GM21737 (cell line): ENCODE results near the gene TDRD3.
A peak's percentile ranks its signal among the peaks of the same experiment; 100 is the strongest.
"Not testable (repeated sequence)": the region's sequence is repeated elsewhere in the genome, so short reads cannot be mapped to it uniquely, and the experiment has no call there.

Experiments
- ATAC-seq: cut with Tn5 transposase; IDR thresholded peaks from one replicate; pipeline ENCODE4 v1.9.1; 2021; ENCODE audit warnings: mild to moderate bottlenecking, moderate library complexity; ENCODE audit not compliant: unreplicated experiment

Gene TDRD3

DNA sequence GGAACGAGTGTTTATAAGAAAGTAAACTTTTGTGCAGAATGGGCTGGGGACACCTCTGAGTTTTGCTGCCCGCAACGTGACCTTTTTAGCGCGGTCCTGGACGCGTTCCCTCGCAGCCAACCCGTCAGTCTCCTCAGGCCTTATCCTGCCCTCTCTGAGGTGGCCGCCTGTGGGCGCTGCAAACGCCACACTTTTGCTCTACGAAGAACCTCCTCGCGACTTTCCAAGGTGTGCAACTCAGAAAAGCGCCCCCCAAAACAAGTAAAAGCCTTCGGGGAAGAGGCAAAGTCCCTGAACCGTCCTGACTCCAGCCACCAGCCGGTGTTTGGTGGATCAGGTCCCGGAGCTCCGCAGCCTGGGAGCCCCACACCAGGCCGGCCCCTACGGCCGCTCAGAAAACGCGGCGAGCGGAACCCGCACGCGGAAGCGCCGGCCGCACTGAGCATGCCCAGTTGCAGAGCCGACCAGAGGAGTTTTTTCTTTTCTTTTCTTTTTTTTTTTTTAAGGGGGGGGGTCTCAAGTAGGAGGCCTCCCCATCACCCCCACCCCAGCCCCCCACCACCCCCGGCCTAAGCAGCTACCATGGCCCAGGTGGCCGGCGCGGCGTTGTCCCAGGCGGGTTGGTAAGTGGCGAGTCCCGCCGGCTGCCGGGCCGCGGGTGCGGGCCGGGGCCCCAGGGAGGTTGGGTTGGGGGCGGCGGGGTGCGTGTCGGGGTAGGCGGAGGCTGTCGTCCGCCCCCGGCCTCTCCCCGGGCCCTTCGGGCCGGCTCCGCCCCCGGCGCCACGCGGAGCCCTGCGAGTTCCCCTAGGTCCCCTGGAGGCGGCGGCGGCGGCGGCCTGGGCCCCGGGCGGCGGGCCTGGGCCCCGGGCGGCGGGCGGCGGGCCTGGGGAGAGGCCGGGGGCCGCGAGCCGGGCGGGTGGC lies at the start of gene TDRD3:
TDRD3 (plus strand) TSS at position 438 of the 921 bp plus-strand sequence; CDS start at position 583, 145 bp downstream.
- peak; percentile 57 for ATAC-seq

DNA sequence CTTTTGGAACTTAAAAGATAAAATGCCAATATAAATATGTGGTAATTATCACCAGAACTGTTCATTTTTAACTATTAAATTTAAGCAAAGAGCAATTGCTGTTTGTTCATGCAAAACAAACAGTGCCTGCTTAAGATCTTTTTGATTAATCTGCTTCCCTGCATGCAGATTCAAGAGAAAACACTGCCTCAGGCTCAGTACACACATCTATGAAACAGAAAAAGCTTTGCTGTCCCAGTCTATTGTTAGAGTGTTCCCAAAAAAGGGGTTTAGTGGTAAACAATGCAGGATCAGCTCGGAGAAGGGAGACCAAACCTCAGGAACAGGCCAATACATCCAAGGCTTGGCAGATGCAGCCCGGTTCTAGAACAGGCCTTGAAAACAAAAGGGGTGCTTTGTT lies 49.3 kb upstream of the TDRD3 start:
- no peak for ATAC-seq

DNA sequence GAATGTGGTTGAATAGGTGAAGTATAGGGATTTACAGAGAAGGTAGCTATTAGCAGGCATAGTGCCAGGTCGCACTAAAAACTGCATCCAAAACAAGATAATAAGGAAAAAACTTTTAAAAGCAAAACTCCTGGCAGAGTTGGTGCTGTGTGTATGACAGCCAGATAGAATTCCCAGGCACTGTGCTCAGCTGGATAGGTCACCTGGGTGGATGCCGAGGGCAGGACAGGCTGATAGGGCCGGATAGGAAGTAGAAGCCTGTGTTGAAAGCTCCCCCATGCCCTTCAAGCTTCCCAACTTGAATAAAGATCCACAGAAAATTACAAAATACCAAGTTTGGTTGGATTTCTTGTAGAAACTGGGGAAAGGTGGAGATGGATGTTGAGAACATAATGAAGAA lies 48.9 kb upstream of the TDRD3 start:
- no peak for ATAC-seq

DNA sequence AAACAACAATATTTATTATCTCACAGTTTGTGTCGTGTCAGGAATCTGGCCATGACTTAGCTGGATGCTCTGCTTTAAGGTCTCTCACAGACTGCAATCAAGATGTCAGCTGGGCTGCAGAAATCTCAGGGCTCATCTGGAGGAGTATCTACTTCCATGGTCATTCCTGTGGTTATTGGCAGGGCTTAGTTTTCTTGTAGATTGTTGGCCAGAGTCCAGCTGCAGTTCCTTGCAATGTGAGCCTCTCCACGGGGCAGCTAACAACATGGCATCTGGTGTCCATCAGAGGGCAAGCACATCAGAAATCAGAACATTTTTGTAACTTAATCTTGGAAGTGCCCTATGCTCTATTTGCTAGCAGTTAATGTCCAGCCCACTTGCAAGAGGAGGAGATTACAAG lies 45.7 kb upstream of the TDRD3 start:
- no peak for ATAC-seq

DNA sequence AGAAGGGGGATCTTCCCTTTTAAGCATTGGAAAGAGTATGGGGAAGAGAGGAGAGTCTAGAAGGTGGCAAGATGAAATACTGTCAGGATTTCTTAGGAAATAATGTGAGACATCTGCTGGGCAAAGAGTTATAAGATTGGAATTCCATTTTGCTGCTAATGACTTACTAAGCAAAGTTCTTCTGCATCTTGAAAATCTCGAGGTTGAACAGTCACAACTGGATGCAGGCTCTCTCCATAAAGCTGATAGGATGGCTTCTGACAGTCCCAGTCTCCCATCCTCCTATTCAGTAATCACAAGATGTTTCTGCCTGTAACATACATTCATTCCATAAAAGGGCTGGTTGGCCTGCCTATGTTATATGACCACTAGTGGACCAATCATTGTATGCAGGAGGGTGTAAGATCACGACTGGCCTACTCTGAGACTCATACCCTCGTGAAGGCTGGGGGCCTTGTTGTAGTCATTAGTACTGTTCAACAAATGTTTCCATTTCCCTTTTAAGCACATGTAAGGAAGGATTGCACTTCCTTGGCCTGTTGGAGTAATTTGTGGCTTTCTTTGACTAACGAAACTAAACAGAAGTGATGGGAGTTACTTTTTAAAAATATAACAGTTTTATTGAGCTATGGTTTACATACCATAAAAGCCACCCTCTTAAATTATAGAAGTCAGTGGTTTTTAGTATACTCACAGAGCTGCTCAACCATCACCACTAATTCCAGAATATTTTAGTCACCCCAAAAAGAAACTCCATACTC lies 45.0 kb upstream of the TDRD3 start:
- no peak for ATAC-seq

DNA sequence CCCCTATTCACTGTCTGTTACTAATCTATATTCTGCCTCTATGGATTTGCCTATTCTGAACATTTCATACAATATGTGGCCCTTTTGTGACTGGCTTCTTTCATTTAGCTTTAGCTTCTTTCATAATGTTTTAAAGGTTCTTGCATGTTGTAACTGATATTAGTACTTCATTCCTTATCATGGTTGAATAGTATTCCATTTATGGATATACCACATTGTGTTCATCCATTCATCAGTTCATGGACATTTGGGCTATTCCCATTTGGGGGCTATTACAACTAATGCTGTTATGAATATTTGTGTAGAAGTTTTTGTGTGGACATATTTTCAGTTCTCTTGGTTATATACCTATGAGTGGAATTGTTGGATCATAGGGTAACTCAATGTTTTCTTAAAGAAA lies 44.4 kb upstream of the TDRD3 start:
- ATAC-seq: no peak

DNA sequence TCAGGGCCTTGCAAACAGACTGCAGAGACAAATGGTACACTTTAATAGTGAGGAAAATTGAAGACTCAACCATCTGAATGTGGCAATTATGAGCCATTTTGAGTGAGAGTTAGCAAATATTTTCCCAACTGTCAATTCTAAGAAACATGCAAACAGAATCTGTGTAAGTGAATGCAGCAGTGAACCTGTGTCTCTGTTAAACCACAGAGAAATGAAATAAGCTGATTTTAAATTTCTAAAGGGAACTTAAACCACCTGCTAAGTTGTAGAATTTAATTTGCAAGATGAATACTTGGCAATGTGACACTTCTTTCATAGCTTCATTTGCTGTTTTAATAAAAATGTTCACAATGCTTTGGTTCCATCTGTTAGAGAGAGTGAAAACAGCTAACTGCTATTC lies 42.0 kb upstream of the TDRD3 start:
- ATAC-seq: no peak

DNA sequence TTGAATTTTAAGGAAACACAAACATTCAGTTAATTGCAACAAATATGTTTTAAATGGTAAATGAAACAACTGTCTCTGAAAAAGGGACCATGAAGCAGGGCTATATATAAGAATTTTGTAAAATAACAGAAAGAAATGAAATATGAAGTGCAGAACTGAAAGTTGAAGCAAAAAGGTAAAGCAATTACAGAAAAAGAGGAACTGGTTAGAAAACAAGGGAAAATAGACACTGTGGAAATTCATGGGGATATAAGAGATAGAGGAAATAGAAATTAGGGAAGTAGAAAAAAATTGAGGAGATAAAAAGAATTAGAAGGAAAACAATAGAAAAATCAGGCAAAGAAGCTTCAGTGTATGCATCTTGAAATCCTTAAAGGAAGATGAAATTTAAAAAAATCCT lies 40.0 kb upstream of the TDRD3 start:
- no peak for ATAC-seq

DNA sequence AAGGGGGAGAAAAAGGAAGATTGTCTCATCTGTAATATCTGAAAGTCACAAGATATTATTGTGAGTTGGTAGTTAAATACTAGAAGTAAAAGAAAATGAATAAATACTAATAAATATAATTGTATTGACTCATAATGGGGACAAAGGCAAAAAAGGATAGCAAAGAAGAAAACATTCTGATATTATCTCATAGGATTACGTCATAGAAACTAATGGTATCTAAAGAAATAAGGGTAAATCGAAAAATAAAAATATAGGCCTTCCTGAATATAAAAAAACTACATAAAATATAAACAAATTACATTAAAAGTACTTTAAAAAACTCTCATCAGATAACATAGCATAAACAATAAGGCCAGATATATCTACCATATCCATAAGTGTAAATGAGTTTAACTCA lies 38.6 kb upstream of the TDRD3 start:
- no peak for ATAC-seq

DNA sequence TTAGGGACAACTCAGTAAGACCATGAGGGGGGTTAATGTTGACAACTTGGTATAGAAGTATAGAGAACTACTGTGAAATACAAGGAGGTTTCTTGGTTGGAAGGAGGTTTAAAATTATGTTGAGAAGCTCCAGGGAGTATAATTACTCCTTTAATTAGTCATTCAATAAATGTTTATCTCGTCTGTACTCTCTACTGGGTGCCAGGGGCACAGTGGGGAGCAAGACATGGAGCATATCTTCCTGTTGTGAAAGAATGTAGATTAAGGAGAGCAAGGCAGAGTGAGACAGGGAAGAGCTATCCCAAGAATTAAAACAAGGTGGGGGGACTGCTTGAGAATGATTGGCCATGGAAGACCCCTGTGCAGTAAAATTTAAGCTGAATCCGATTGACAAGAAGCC lies 33.7 kb upstream of the TDRD3 start:
- no peak for ATAC-seq

DNA sequence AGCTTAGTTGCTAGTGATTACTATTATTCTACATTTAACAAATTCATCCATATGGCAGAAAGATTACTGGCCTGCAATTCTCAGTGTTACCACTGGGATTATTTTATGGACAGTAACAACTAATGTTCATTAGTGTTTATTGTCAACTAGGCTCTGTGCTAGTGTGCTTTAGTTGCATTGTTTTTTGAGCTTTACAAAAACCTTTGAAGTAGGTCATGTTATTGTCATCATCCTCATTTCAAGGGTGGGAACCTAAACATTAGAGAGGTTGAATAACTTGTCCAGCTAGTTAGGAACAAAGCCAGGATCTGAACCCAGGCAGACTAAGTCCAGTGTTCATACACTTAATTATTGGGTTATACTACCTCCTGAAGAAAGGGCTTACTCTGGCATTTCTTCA lies 27.8 kb upstream of the TDRD3 start:
- peak; percentile 57 for ATAC-seq

DNA sequence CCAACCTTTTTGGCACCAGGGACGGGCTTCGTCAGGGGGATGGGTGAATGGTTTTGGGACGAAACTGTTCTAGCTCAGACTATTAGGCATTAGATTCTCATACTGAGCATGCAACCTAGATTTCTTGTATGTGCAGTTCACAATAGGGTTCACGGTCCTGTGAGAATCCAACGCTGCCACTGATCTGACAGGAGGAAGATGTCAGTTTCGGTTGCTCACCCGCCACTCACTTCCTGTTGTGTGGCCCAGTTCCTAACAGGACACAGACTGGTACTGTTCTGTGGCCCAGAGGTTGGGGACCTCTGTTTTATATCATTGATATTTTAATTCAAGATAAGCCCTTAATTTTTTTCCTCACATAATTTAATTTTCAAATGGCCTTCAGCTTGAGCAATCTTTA lies 26.7 kb upstream of the TDRD3 start:
- no peak for ATAC-seq

DNA sequence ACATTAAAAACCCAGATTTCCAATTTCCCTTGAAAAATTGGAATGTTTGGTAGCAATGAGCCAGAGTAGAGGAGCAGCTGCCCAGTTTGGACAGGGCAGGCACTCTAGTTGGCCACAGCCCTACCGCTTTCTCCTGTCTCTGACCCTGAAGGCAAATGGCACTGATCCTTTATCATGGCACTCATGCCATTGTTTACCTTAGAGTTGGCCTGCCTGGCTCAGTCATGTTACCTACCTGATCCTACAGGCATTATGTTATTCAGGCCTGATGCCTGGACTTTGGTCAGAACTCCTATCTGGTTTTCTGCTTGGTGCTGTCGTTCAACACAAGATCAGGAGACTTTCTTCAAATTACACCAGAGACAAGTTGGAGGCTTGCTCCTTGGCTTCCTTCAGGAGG lies 24.9 kb upstream of the TDRD3 start:
- no peak for ATAC-seq

DNA sequence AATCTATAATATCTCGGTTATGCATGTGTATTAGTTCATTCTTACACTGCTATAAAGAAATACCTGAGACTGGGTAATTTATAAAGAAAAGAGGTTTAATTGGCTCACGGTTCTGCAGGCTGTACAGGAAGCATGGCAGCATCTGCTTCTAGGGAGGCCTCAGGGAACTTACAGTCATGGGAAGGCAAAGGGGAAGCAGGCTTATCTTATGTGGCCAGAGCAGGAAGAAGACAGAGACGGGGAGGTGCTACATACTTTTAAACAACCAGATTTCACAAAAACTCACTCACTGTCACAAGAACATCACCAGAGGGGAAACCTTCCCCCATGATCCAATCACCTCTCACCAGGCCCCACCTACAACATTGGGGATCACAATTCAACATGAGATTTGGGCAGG lies 17.7 kb upstream of the TDRD3 start:
- ATAC-seq: not testable (repeated sequence)

DNA sequence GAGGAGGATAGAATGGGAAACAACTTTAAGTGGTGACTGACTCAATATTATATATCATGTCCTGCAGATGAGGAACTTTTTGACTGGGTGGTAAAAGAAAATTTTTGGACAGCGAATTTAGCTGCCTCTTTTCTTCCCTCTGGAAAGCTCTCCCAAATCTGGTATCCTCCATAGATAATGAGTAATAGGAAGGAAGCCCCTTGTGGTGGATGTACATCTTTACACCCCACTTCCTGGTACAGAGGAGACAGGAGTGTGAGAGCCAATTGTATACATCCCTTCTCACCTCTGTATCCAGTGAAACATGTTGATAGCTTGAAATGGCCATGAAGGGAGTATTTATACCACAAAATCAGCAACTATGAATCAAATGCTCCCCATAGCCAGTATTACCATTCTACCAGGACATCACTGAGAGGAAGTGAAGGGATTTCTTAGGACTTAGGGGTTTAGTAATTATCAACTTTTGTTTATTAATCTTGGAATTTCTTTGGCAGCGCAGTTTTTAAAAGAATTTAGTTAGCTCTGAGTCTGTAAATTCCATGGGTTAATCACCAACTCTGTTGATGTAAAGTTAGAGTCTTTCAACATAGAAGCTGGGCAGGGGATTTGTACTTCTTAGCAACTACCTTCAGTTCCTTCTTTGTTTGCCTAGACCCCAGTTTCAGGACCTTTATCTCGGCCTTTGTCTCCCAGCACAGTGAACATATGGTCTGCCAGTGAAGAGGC lies 17.0 kb upstream of the TDRD3 start:
- no peak for ATAC-seq

DNA sequence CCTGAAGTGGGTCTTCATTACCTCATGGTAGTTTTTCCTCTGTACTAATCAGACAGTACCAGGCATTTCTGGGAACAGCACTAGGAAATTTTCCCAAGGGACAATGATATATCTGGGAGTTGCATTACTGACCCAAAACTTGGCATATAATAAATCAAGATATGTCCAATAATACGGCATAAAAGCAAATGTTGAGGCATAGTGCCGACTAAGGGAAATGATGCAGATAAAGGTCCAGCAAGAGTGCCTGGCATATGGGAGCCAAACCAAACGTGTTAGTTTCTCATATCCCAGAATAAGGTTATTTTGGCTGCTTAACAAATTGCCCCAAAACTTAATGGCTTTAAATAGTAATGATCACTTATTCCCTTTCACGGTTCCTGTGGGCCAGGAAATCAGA lies 12.1 kb upstream of the TDRD3 start:
- ATAC-seq: no peak

DNA sequence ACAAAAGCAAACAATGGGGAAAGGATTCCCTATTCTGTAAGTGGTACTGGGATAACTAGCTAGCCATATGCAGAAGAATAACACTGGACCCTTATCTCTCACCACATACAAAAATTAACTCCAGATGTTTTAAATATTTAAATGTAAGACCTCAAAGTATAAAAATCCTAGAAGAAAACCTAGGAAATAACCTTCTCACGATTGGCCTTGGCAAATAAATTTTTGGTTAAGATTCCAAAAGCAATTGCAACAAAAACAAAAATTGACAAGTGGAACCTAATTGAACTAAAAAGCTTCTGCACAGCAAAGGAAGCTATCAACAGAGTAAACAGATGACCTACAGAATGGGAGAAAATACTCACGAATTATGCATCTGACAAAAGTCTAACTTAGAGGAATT lies 10.8 kb upstream of the TDRD3 start:
- no peak for ATAC-seq

DNA sequence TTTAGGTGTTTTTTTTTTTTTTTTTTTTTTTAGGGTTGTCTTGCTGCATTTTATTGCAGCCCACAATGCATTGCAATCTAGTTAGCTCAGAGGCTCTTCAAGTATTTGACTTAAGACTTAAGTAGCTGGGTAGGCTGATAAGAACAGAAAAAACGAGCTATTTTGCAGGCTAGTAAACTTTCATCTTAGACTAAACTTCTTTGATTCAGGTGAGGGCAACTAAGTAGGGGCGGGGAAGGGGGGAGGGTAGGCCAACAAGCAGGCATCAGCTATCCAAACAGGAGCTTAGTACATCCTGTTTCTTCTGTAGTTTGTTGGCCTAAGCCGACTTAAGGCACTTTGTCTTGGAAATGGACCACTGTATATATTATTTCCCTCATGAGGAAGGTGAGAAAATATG lies 4.9 kb upstream of the TDRD3 start:
- ATAC-seq: no peak

DNA sequence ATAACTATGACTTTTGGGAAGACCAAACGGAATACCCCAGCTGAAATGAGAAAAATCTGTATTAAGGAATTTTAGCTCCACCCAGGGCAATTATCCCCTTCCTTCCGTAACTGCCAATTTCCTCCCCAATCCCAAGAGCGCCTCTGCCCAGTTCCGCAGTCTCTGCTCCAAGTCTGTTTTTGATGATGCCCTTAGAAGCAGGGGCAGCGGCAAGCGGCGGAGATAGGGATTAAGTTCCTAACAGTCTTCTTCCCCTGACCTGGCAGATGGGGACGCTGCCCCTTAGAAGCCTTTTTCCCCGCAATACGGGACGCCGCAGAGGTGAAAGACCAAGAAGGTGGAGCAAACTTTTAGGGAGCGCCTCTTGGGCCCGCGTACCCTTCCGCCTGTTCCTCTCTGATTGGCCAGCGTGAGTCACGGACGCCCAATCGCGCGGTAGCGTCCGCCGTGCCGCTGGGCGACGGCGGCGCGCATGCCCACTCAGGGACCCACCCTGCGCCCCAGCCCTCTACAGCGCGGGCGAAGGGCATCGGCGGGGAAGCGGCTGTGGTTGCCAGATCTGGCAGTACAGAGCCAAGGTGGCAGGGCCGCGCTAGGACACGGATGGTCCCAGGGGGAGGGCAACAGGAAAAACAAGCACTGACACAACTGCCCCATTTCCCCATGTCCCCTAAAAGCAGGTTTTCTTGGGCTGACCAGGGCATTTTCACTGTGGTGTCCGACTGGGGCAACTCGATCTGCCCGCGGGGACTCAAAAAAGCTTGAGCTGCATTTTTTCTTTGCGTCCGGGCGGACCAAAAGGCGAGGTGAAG lies 843 bp upstream of the TDRD3 start:
- ATAC-seq: peak; percentile 80

DNA sequence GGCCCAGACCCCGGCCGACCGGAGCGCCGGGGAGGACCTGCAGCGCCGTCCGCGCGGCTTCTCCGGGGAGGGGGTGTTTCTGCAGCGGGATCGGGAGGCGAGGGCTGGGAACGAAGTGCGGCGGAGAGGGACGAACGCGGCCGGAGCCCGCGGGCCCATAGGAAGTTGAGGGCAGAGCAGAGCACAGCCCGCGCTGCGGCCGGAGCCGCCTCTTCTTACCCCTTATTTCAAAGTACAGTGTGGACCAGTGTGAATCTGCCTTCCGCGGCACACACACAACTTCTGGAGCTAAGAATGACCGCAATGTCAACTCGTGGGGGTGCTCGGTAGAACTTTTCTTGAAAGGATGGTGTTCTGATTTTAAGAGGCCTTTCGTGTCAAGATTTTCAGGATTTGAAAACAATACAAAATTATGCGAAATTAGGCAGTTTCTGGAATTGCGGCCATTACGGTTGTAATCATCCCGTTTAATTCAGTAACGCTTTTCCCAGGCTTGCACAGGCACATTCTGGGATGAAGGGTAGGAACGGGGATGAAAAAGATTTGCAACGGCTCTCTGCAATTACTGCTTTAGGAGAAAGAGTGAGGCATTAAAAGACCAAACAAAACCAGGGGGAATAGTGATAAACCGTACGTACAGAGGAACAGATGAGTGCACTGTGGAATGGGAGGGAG lies 821 bp downstream of the TDRD3 start:
- peak; percentile 26 for ATAC-seq
